ENCODE results near the gene REC8. TPM values are rescaled to one million over a fixed set of nuclear protein-coding genes. Genes with fewer than 3 reads are reported as not detected.

The REC8 gene
- total RNA-seq, 1 donor from 2014 or later: 35.3 TPM

GRCh38 chr14:24190416-24190815, 18.5 kb downstream of the REC8 start:
- no peak for ATAC-seq (ENCODE audit: low read depth)

GRCh38 chr14:24192933-24193332, 21.1 kb downstream of the REC8 start:
- ChIA-PET CTCF (no interaction called here), POLR2A (interaction anchor here (3.1 to 3.8 kb wide), 2 partner anchors 32 to 49 kb away, joined by 22 to 38 read pairs; partner anchors contain the start of genes IRF9 and TINF2)
- H3K4me1 Mint-ChIP-seq: peaks cover 51% of the 10 kb centered on the region
- no peaks in the 10 kb centered on the region for H3K9me3 Mint-ChIP-seq
- peaks cover 42% of the 10 kb centered on the region for H3K36me3 Mint-ChIP-seq (ENCODE audit: low read depth)
- TF ChIP-seq, protein P1, sequence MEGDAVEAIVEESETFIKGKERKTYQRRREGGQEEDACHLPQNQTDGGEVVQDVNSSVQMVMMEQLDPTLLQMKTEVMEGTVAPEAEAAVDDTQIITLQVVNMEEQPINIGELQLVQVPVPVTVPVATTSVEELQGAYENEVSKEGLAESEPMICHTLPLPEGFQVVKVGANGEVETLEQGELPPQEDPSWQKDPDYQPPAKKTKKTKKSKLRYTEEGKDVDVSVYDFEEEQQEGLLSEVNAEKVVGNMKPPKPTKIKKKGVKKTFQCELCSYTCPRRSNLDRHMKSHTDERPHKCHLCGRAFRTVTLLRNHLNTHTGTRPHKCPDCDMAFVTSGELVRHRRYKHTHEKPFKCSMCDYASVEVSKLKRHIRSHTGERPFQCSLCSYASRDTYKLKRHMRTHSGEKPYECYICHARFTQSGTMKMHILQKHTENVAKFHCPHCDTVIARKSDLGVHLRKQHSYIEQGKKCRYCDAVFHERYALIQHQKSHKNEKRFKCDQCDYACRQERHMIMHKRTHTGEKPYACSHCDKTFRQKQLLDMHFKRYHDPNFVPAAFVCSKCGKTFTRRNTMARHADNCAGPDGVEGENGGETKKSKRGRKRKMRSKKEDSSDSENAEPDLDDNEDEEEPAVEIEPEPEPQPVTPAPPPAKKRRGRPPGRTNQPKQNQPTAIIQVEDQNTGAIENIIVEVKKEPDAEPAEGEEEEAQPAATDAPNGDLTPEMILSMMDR (IDR thresholded peaks at IDR 0.05): no peak
- DNase-seq (no peak), ATAC-seq (ENCODE audit: low read depth) (no peak)
- H3K27me3 Mint-ChIP-seq: no peaks in the 10 kb centered on the region
- intact Hi-C loops (cut with micrococcal nuclease): no loop called here
- peak overlapping the region; percentile 1 for H3K27ac Mint-ChIP-seq
- H3K4me3 Mint-ChIP-seq: no peak overlapping the region

More at GRCh38 chr14:24190416-24190815, 18.5 kb downstream of the REC8 start:
- DNase-seq: no peak
- intact Hi-C loops (cut with micrococcal nuclease): no loop called here
- ChIA-PET POLR2A (interaction anchor here (0.6 to 0.7 kb wide), 3 partner anchors 22 to 89 kb away, joined by 3 to 8 read pairs (median 3); no protein-coding TSS in a partner anchor), CTCF (no interaction called here)
- no peaks in the 10 kb centered on the region for H3K27me3 Mint-ChIP-seq
- no peak overlapping the region for H3K4me3 Mint-ChIP-seq
- no peaks in the 10 kb centered on the region for H3K9me3 Mint-ChIP-seq
- H3K27ac Mint-ChIP-seq: peak overlapping the region; percentile 4
- H3K4me1 Mint-ChIP-seq: peaks cover 46% of the 10 kb centered on the region
- peaks cover 55% of the 10 kb centered on the region for H3K36me3 Mint-ChIP-seq (ENCODE audit: low read depth)
- TF ChIP-seq, protein P1 (IDR thresholded peaks at IDR 0.05): no peak

DNA sequence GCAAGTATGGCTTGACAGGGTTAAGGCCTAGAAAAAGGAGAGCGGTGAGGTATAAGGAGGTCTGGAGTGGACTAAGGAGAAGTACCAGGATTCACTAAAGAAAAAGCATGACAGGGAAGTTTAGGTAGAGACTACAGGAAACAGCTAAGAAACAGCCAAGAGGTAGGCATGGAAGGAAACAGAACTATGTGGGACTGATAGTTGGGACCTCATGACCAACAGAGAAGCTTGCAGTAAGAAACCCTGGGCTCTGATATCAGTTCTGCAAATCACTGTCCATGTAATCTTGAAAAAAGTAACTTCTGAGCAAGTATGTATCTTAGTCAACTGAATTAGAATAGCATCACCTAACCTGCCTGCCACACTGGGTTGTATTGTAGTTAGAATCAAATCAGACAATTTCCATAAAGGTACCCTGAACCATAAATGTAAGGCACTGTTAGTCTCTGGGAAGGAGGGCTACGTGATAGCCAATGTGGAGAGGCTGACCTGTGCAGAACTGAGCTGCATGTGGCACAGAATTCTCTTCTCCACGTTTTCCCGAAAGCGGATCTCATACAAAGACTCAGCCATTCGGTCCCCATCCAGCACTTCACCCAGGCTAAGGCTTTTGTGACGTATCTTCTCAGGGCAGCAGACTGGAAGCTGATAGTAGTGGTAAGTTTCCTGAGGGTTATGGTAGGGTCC, 22.4 kb downstream of the REC8 start:
- H3K4me1 Mint-ChIP-seq: peaks cover 49% of the 10 kb centered on the region
- no peak for DNase-seq
- TF ChIP-seq, protein P1 (IDR thresholded peaks at IDR 0.05): no peak
- no peaks in the 10 kb centered on the region for H3K27me3 Mint-ChIP-seq
- CTCF ChIA-PET: interaction anchor here (1.9 kb wide), 1 partner anchor 34 kb away, joined by 7 read pairs; the partner anchor contains the start of gene IRF9
- peak overlapping the region; percentile 96 for H3K4me3 Mint-ChIP-seq
- no peak for ATAC-seq (ENCODE audit: low read depth)
- POLR2A ChIA-PET: interaction anchor here (1.0 to 4.1 kb wide), 10 partner anchors 13 to 103 kb away, joined by 3 to 143 read pairs (median 17); partner anchors contain the start of genes CHMP4A, IRF9, MDP1 and PCK2
- H3K27ac Mint-ChIP-seq: peak overlapping the region; percentile 97
- H3K9me3 Mint-ChIP-seq: no peaks in the 10 kb centered on the region
- intact Hi-C loops (cut with micrococcal nuclease): loop anchor here (2.0 kb wide), 1 partner anchor 76 kb away; the partner anchor contains the start of gene RABGGTA
- H3K36me3 Mint-ChIP-seq (ENCODE audit: low read depth): peaks cover 46% of the 10 kb centered on the region

- ChIA-PET CTCF (interaction anchor here (1.5 to 1.9 kb wide), 2 partner anchors 34 to 237 kb away, joined by 5 to 7 read pairs; partner anchors contain the start of gene IRF9), POLR2A (interaction anchor here (1.0 to 4.1 kb wide), 19 partner anchors 12 to 873 kb away, joined by 3 to 143 read pairs (median 11); partner anchors contain the start of genes CHMP4A, CIDEB, DCAF11 and EMC9)
- ATAC-seq (ENCODE audit: low read depth): no peak
- Mint-ChIP-seq H3K36me3 (ENCODE audit: low read depth) (peaks cover 47% of the 10 kb centered on the region), H3K4me1 (peaks cover 48% of the 10 kb centered on the region), H3K9me3 (no peaks in the 10 kb centered on the region), H3K27me3 (no peaks in the 10 kb centered on the region), H3K27ac (peak overlapping the region; percentile 97), H3K4me3 (peak overlapping the region; percentile 96)
- no peak for DNase-seq
- TF ChIP-seq, protein P1 (IDR thresholded peaks at IDR 0.05): no peak
- intact Hi-C loops (cut with micrococcal nuclease): loop anchor here (1.0 to 5.0 kb wide), 6 partner anchors 18 to 237 kb away; partner anchors contain the start of genes CHMP4A, GMPR2, IRF9 and NEDD8
These were observed 22.9 kb downstream of the REC8 start for GRCh38 chr14:24194873-24195185.

All from activated B cell treated with CpG ODN at 0.5 μM for 24 hours (primary cell).